GM12878 (cell line): ENCODE data around the gene LSAMP. TPM values are rescaled to one million over a fixed set of nuclear protein-coding genes. Genes with fewer than 3 reads are reported as not detected.

Experiments
- ATAC-seq: fragments of 200-7000 bp; cut with Tn5 transposase; 3 replicates; pipeline ENCODE4 v1.9.1; 2020; ENCODE audit warnings: mild to moderate bottlenecking, moderate library complexity
- BruUV-seq: library from RNA; stranded (reverse); fragments of 400-500 nt; replicated peaks from 2 replicates; lab custom pipeline; 2021; lab: Mats Ljungman, UMichigan
- CTCF ChIA-PET: fragments of 300-600 bp; sonication (Branson Sonifier 250); formaldehyde crosslinking; extraction: SDS; loops from one replicate; lab custom pipeline; 2021; ENCODE audit warnings: inconsistent platforms; lab: Yijun Ruan, JAX
- POLR2A ChIA-PET: fragments of 350-600 bp; formaldehyde crosslinking; extraction: SDS; loops from one replicate; lab custom pipeline; 2021; ENCODE audit warnings: inconsistent platforms; lab: Charles Lee
- RAD21 ChIA-PET: fragments of 300-600 bp; sonication (Branson Sonifier 250); formaldehyde crosslinking; loops from one replicate; lab custom pipeline; 2023; ENCODE audit warnings: antibody characterized with exemption; ENCODE audit not compliant: unreplicated experiment; lab: Charles Lee
- SMC1A ChIA-PET: fragments of 300-600 bp; sonication (Branson Sonifier 250); formaldehyde crosslinking; loops from one replicate; lab custom pipeline; 2023; ENCODE audit not compliant: unreplicated experiment, uncharacterized antibody; lab: Charles Lee
- DNase-seq: peaks from one replicate; pipeline ENCODE4 v3.0.0-alpha.2; 2011; ENCODE audit warnings: low read depth, low spot score
- FAIRE-seq: peaks from 3 replicates; lab custom pipeline; 2011; peaks lifted over from hg19 to GRCh38; lab: Jason Lieb, UNC
- H2AFZ ChIP-seq: 2 replicates; pipeline ENCODE4 v1.6.0; 2011; ENCODE audit warnings: low read depth, low read length, control low read depth; ENCODE audit not compliant: control insufficient read depth
- H3K27ac ChIP-seq: 2 replicates; pipeline ENCODE4 v1.5.1; 2011; ENCODE audit warnings: control low read depth; ENCODE audit not compliant: control insufficient read depth, insufficient read depth
- H3K27me3 ChIP-seq, 2 experiments: replicated peaks in 1 of 2; 2 replicates each; pipeline versions ENCODE4 v1.6.0 to v1.6.1; 2011; ENCODE audit warnings: low read length in 1 of 2; ENCODE audit not compliant: control insufficient read depth in 2 of 2, insufficient read depth in 2 of 2
- H3K36me3 ChIP-seq, 2 experiments: 2 replicates each; pipeline ENCODE4 v1.5.1; 2011; ENCODE audit warnings: low read length in 1 of 2; ENCODE audit not compliant: control insufficient read depth in 2 of 2, insufficient read depth in 2 of 2
- H3K4me1 ChIP-seq: 2 replicates; pipeline ENCODE4 v1.6.1; 2011; ENCODE audit warnings: mild to moderate bottlenecking, low read length, moderate library complexity, mixed read lengths; ENCODE audit not compliant: control insufficient read depth, insufficient read depth
- H3K4me2 ChIP-seq: 2 replicates; pipeline ENCODE4 v1.6.0; 2011; ENCODE audit warnings: control low read depth; ENCODE audit not compliant: control insufficient read depth, insufficient read depth
- H3K4me3 ChIP-seq: fragments of 200-600 bp; sonication (generic); 2 replicates; pipeline ENCODE4 v1.5.1; 2016
- H3K79me2 ChIP-seq: 2 replicates; pipeline ENCODE4 v1.6.0; 2011; ENCODE audit warnings: low read length; ENCODE audit not compliant: control insufficient read depth, insufficient read depth
- H3K9ac ChIP-seq: 2 replicates; pipeline ENCODE4 v1.8.0; 2011; ENCODE audit warnings: low read length, control low read depth, mixed read lengths; ENCODE audit not compliant: control insufficient read depth, insufficient read depth
- H3K9me3 ChIP-seq: replicated peaks from 3 replicates; pipeline ENCODE4 v1.5.1; 2011; ENCODE audit warnings: mild to moderate bottlenecking, low read length; ENCODE audit not compliant: control insufficient read depth, insufficient read depth
- H4K20me1 ChIP-seq: 2 replicates; pipeline ENCODE4 v1.6.0; 2011; ENCODE audit not compliant: control insufficient read depth, insufficient read depth
- BHLHE40 ChIP-seq, 2 experiments: fragments of 450-650 bp in 1 of 2; IDR thresholded peaks; 2 replicates each; pipeline ENCODE4 v1.6.1; 2011 to 2017; ENCODE audit warnings: low read depth in 2 of 2, borderline replicate concordance in 1 of 2, improper control_type of control experiment in 1 of 2, low read length in 1 of 2, mild to moderate bottlenecking in 1 of 2
- BMI1 ChIP-seq: fragments of 450-650 bp; IDR thresholded peaks from 2 replicates; pipeline ENCODE4 v1.6.1; 2016; ENCODE audit warnings: mild to moderate bottlenecking, moderate library complexity, borderline replicate concordance
- CREB1 ChIP-seq: IDR thresholded peaks from 2 replicates; pipeline ENCODE4 v1.6.1; 2012; ENCODE audit warnings: low read depth, mild to moderate bottlenecking, inconsistent platforms
- E2F4 ChIP-seq: IDR thresholded peaks from 2 replicates; pipeline ENCODE4 v1.6.1; 2012; ENCODE audit warnings: low read depth, low read length, improper control_type of control experiment
- ESRRA ChIP-seq: IDR thresholded peaks from 2 replicates; pipeline ENCODE4 v1.6.1; 2012; ENCODE audit warnings: mild to moderate bottlenecking, low read length, improper control_type of control experiment
- EZH2 ChIP-seq: IDR thresholded peaks from 2 replicates; pipeline ENCODE4 v1.6.1; 2012; ENCODE audit warnings: low read depth, mild to moderate bottlenecking, control low read depth, inconsistent platforms, low read length, borderline replicate concordance; ENCODE audit not compliant: control insufficient read depth
- HDGF ChIP-seq: fragments of 450-650 bp; IDR thresholded peaks from 2 replicates; pipeline ENCODE4 v1.6.1; 2016; ENCODE audit warnings: antibody characterized with exemption
- IKZF1 ChIP-seq: fragments of 450-650 bp; conservative IDR thresholded peaks from 2 replicates; pipeline ENCODE4 v1.6.1; 2017; ENCODE audit warnings: antibody characterized with exemption, mild to moderate bottlenecking
- KDM1A ChIP-seq: fragments of 200-600 bp; sonication (generic); IDR thresholded peaks from 2 replicates; pipeline ENCODE4 v1.6.1; 2016; ENCODE audit warnings: borderline replicate concordance
- MYB ChIP-seq: fragments of 150-350 bp; IDR thresholded peaks from 2 replicates; pipeline ENCODE4 v1.6.1; 2014; ENCODE audit warnings: mild to moderate bottlenecking, low read depth, low read length, borderline replicate concordance
- POLR2A ChIP-seq: IDR thresholded peaks from 2 replicates; pipeline ENCODE4 v1.6.1; 2011; ENCODE audit warnings: low read depth, mild to moderate bottlenecking, low read length
- TCF3 ChIP-seq: IDR thresholded peaks from 2 replicates; pipeline ENCODE4 v1.6.1; 2012; ENCODE audit warnings: low read depth, mild to moderate bottlenecking, low read length, borderline replicate concordance; ENCODE audit not compliant: insufficient read depth
- YY1 ChIP-seq: IDR thresholded peaks from 2 replicates; pipeline ENCODE4 v1.6.1; 2011; ENCODE audit warnings: low read depth, mild to moderate bottlenecking, low read length
- WGBS: methylation state at CpG from one replicate; pipeline ENCODE4 v1.1.6; 2016; ENCODE audit warnings: low lambda C conversion rate; ENCODE audit not compliant: insufficient replicate concordance, insufficient coverage; ENCODE audit errors: missing lambda C conversion rate; 5-methylcytosine and 5-hydroxymethylcytosine counted together
- in situ Hi-C: fragments of 300-500 bp; cut with MboI; formaldehyde crosslinking; loops from 9 replicates; pipeline ENCODE4 v1.14.3; 2018; ENCODE audit warnings: mixed read lengths
- intact Hi-C: fragments of 100-400 bp; cut with micrococcal nuclease; formaldehyde crosslinking; loops from one replicate; pipeline ENCODE4 v1.14.2; 2022; ENCODE audit not compliant: unreplicated experiment
- polyA plus RNA-seq, 11 experiments: library from polyadenylated mRNA; depleted of rRNA in 4 of 11; unstranded in 6 of 11; stranded (reverse) in 5 of 11; fragments of >200 nt; fragmentation: Nextera tagmentation in 4 of 11; fragmentation: Illumina TruSeq in 1 of 11; extraction: Ambion mirVana in 4 of 11; extraction: Trizol in 1 of 11; gene quantifications; 1 replicate in 1 of 11; 2 replicates in 10 of 11; pipeline versions ENCODE4 v1.2.1 to v1.2.3, GENCODE V29; 2011 to 2016; ENCODE audit warnings: inconsistent platforms in 2 of 11, missing spikeins in 2 of 11, low read depth in 1 of 11
- total RNA-seq, 4 experiments: library from RNA; depleted of rRNA in 3 of 4; stranded (reverse); fragments of >200 nt in 3 of 4; fragmentation: Illumina TruSeq in 1 of 4; extraction: Trizol in 1 of 4; gene quantifications; 2 replicates each; pipeline versions ENCODE4 v1.2.1 to v1.2.3, GENCODE V29; 2013 to 2021
- TF ChIP-seq, protein P1 (sequence below): fragments of 450-650 bp; IDR thresholded peaks from 2 replicates; pipeline ENCODE4 v1.6.1; 2016; ENCODE audit warnings: mild to moderate bottlenecking

The LSAMP gene
- total and polyA plus RNA-seq, 10 of the 15 experiments (the other 5 are each of a cell fraction or from before 2014, with no cell fraction given) = 2.0 to 12.7 (median 6.5) TPM

DNA sequence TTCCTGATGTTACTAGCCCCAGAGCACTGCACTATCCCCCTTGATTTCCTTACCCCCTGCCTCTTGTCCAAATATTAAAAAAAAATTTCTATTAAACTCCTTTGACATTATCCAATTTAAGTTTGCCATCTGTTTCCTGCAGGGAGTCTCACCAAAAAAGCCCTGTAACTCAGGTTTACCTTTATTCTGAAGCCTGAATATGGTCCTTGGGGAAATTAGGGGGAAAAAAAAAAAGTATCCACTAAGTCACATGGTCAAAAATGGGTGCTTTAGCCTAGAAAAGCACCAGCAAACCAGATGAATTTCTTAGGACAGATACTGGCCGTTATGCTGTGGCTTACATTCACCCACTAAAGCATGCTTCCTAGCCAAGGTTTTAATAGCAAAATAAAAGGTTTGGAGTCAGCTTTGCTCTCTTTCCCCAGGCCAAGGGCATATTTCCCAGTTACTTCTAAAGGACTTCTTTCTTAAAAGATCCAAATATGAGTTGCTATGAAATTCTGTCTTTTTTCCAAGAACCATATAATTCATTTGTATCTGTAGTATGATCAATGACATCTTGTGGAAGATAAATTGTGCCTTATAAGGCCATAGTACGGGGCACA, 394.9 kb downstream of the LSAMP start:
- Histone ChIP-seq H3K27me3 (no peaks in the 10 kb centered on the region), H3K79me2 (no peaks in the 10 kb centered on the region), H3K4me2 (no peak overlapping the region), H3K4me3 (no peak overlapping the region), H4K20me1 (no peaks in the 10 kb centered on the region), H3K9ac (no peak overlapping the region), H3K4me1 (no peaks in the 10 kb centered on the region; the same call in 1 of the 2 replicates), H3K27ac (no peak overlapping the region), H3K9me3 (no peaks in the 10 kb centered on the region), H3K36me3 (no peaks in the 10 kb centered on the region), H2AFZ (no peak overlapping the region)
- ATAC-seq = no peak
- BruUV-seq = no TSS peak
- intact Hi-C loops = no loop called here
- ChIA-PET POLR2A (interaction anchor here (0.7 kb wide), 2 partner anchors 85 to 1499 kb away, joined by 3 to 4 read pairs; no protein-coding TSS in a partner anchor), SMC1A (interaction anchor here (0.7 to 1.9 kb wide), 6 partner anchors 10 to 90 kb away, joined by 3 to 7 read pairs (median 4); no protein-coding TSS in a partner anchor), CTCF (interaction anchor here (1.2 kb wide), 1 partner anchor 11 kb away, joined by 3 read pairs; no protein-coding TSS in a partner anchor), RAD21 (interaction anchor here (1.2 to 1.3 kb wide), 3 partner anchors 10 to 28 kb away, joined by 3 to 7 read pairs (median 3); no protein-coding TSS in a partner anchor)
- TF ChIP-seq BMI1 (no peak), CREB1 (no peak), YY1 (no peak), TCF3 (no peak)
- in situ Hi-C loops = no loop called here
- WGBS = 33% methylated on average over 2 of the region's 2 CpGs
- no peak for DNase-seq
- no peak for FAIRE-seq

GRCh38 chr3:116048991-116049390, 396.3 kb downstream of the LSAMP start:
- BruUV-seq = no TSS peak
- ChIA-PET CTCF (interaction anchor here (0.6 to 0.7 kb wide), 3 partner anchors 12 to 140 kb away, joined by 3 to 4 read pairs (median 3); no protein-coding TSS in a partner anchor), POLR2A (interaction anchor here (0.6 kb wide), 1 partner anchor 26 kb away, joined by 3 read pairs; no protein-coding TSS in a partner anchor), SMC1A (interaction anchor here (0.6 to 1.6 kb wide), 7 partner anchors 9 to 32 kb away, joined by 3 to 6 read pairs (median 4); no protein-coding TSS in a partner anchor), RAD21 (interaction anchor here (0.7 to 1.2 kb wide), 3 partner anchors 8 to 27 kb away, joined by 3 read pairs; no protein-coding TSS in a partner anchor)
- H3K4me3 ChIP-seq = no peak overlapping the region
- intact Hi-C loops (no loop called here), in situ Hi-C loops (no loop called here)
- H3K27me3 ChIP-seq = no peaks in the 10 kb centered on the region
- no peaks in the 10 kb centered on the region for H3K79me2 ChIP-seq
- H3K4me1 ChIP-seq = no peaks in the 10 kb centered on the region; the same call in 1 of the 2 replicates
- H3K4me2 ChIP-seq = no peak overlapping the region
- no peak for DNase-seq
- H2AFZ ChIP-seq = no peak overlapping the region
- no peak for ATAC-seq
- no peak overlapping the region for H3K9ac ChIP-seq
- FAIRE-seq = no peak
- H4K20me1 ChIP-seq = no peaks in the 10 kb centered on the region
- H3K36me3 ChIP-seq = no peaks in the 10 kb centered on the region
- no peaks in the 10 kb centered on the region for H3K9me3 ChIP-seq
- no peak overlapping the region for H3K27ac ChIP-seq
- TF ChIP-seq KDM1A (no peak), BHLHE40 (IDR thresholded peaks at IDR 0.05; ENCODE audit: borderline replicate concordance in 1 of 2, low read depth in 2 of 2, low read length in 1 of 2) (no peak), HDGF (no peak), E2F4 (no peak), MYB (no peak), POLR2A (no peak), ESRRA (no peak), IKZF1 (no peak), EZH2 (no peak)
- TF ChIP-seq, protein P1, sequence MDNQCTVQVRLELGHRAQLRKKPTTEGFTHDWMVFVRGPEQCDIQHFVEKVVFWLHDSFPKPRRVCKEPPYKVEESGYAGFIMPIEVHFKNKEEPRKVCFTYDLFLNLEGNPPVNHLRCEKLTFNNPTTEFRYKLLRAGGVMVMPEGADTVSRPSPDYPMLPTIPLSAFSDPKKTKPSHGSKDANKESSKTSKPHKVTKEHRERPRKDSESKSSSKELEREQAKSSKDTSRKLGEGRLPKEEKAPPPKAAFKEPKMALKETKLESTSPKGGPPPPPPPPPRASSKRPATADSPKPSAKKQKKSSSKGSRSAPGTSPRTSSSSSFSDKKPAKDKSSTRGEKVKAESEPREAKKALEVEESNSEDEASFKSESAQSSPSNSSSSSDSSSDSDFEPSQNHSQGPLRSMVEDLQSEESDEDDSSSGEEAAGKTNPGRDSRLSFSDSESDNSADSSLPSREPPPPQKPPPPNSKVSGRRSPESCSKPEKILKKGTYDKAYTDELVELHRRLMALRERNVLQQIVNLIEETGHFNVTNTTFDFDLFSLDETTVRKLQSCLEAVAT = no peak
